ENCODE results near the gene LILRA2.
A peak's percentile ranks its signal among the peaks of the same experiment; 100 is the strongest.
"Not testable (repeated sequence)": the region's sequence is repeated elsewhere in the genome, so short reads cannot be mapped to it uniquely, and the experiment has no call there.

The LILRA2 gene

GRCh38 chr19:54573330-54573872, at the start of gene LILRA2:
TSS of gene LILRA2 (plus strand) at chr19:54573790. CDS start at chr19:54573879, 89 bp downstream.
- DNase-seq (ENCODE audit: low read depth): no peak

- DNase-seq (ENCODE audit: low read depth): no peak
These were observed 48.0 kb upstream of the LILRA2 start for GRCh38 chr19:54525636-54526035.

- no peak for DNase-seq (ENCODE audit: low read depth)
These were observed 46.6 kb upstream of the LILRA2 start for GRCh38 chr19:54526972-54527371.

GRCh38 chr19:54530866-54531265, 42.7 kb upstream of the LILRA2 start:
- no peak for DNase-seq (ENCODE audit: low read depth)

- no peak for DNase-seq (ENCODE audit: low read depth)
These were observed 41.1 kb upstream of the LILRA2 start for GRCh38 chr19:54532528-54532927.

- DNase-seq (ENCODE audit: low read depth): no peak
These were observed 40.1 kb upstream of the LILRA2 start for GRCh38 chr19:54533476-54533875.

- DNase-seq (ENCODE audit: low read depth): no peak
These were observed 39.4 kb upstream of the LILRA2 start for GRCh38 chr19:54534156-54534555.

- DNase-seq (ENCODE audit: low read depth): no peak
These were observed 38.0 kb upstream of the LILRA2 start for GRCh38 chr19:54535601-54536000.

- no peak for DNase-seq (ENCODE audit: low read depth)
These were observed 36.6 kb upstream of the LILRA2 start for GRCh38 chr19:54536956-54537355.

GRCh38 chr19:54541712-54542111, 31.9 kb upstream of the LILRA2 start:
- no peak for DNase-seq (ENCODE audit: low read depth)

- DNase-seq (ENCODE audit: low read depth): no peak
These were observed 24.8 kb upstream of the LILRA2 start for GRCh38 chr19:54548806-54549205.

GRCh38 chr19:54549224-54549623, 24.4 kb upstream of the LILRA2 start:
- DNase-seq (ENCODE audit: low read depth): no peak

- DNase-seq (ENCODE audit: low read depth): peak; percentile 25
These were observed 22.3 kb upstream of the LILRA2 start for GRCh38 chr19:54551293-54551692.

- no peak for DNase-seq (ENCODE audit: low read depth)
These were observed 21.4 kb upstream of the LILRA2 start for GRCh38 chr19:54551950-54552912.

- no peak for DNase-seq (ENCODE audit: low read depth)
These were observed 20.7 kb upstream of the LILRA2 start for GRCh38 chr19:54552913-54553310.

GRCh38 chr19:54554006-54554405, 19.6 kb upstream of the LILRA2 start:
- no peak for DNase-seq (ENCODE audit: low read depth)

GRCh38 chr19:54554896-54555295, 18.7 kb upstream of the LILRA2 start:
- no peak for DNase-seq (ENCODE audit: low read depth)

GRCh38 chr19:54556194-54556593, 17.4 kb upstream of the LILRA2 start:
- no peak for DNase-seq (ENCODE audit: low read depth)

- no peak for DNase-seq (ENCODE audit: low read depth)
These were observed 15.3 kb upstream of the LILRA2 start for GRCh38 chr19:54558339-54558738.

GRCh38 chr19:54560881-54561385, 12.7 kb upstream of the LILRA2 start:
- DNase-seq (ENCODE audit: low read depth): no peak

- DNase-seq (ENCODE audit: low read depth): no peak
These were observed 11.8 kb upstream of the LILRA2 start for GRCh38 chr19:54561840-54562239.

GRCh38 chr19:54563206-54563605, 10.4 kb upstream of the LILRA2 start:
- not testable (repeated sequence) for DNase-seq (ENCODE audit: low read depth)

GRCh38 chr19:54570316-54570715, 3.3 kb upstream of the LILRA2 start:
- no peak for DNase-seq (ENCODE audit: low read depth)
